Psoas muscle (tissue), 8 donors: Measurements from ENCODE around the gene ZFTA. TPM values are rescaled to one million over a fixed set of nuclear protein-coding genes. Genes with fewer than 3 reads are reported as not detected.

ENCODE experiments used
- ATAC-seq, 4 donors: fragments of 200-7000 bp; cut with Tn5 transposase; one replicate each; pipeline ENCODE4 v1.9.1; 2020; ENCODE audit warnings: moderate library complexity in 3 of 4, mild to moderate bottlenecking in 2 of 4
- DNase-seq, 2 donors: peaks; one replicate each; pipeline ENCODE4 v3.0.0-alpha.2; 2020
- H3K27ac ChIP-seq: fragments of 200-600 bp; one replicate; pipeline ENCODE4 v1.8.0; 2022
- H3K27me3 ChIP-seq, 3 donors: fragments of 200-600 bp in 1 of 3; one replicate each; pipeline versions ENCODE4 v1.6.1 to v1.8.0; 2013 to 2022; ENCODE audit warnings: low read length in 2 of 3, mild to moderate bottlenecking in 2 of 3, moderate library complexity in 1 of 3; ENCODE audit not compliant: insufficient read depth in 3 of 3
- H3K36me3 ChIP-seq, 2 donors: fragments of 200-600 bp in 1 of 2; one replicate each; pipeline versions ENCODE4 v1.6.1 to v1.8.0; 2013 to 2022; ENCODE audit warnings: low read depth in 1 of 2, mild to moderate bottlenecking in 1 of 2, moderate library complexity in 1 of 2; ENCODE audit not compliant: insufficient read depth in 1 of 2
- H3K4me1 ChIP-seq: fragments of 200-600 bp; one replicate; pipeline ENCODE4 v1.8.0; 2022
- H3K4me3 ChIP-seq: fragments of 200-600 bp; one replicate; pipeline ENCODE4 v1.8.0; 2022; ENCODE audit warnings: mild to moderate bottlenecking
- H3K9me3 ChIP-seq: fragments of 200-600 bp; one replicate; pipeline ENCODE4 v1.8.0; 2022
- WGBS, 3 donors: extraction: QIAGEN DNeasy Blood & Tissue Kit; methylation state at CpG; one replicate each; pipeline versions ENCODE4 v1.1.6 to v1.1.7; 2013; 5-methylcytosine and 5-hydroxymethylcytosine counted together
- intact Hi-C, 2 donors: fragments of 100-400 bp; cut with DNase I; formaldehyde crosslinking; loops; one replicate each; pipeline versions ENCODE4 v1.11.0 to v1.14.2; 2022
- polyA plus RNA-seq, 3 donors: library from polyadenylated mRNA; stranded (reverse); fragments of 200-250 nt; gene quantifications; one replicate each; pipeline ENCODE4 v1.2.3, GENCODE V29; 2013
- total RNA-seq, 4 donors: library from RNA; stranded (reverse); fragmentation: NEBNext Ultra II Directional in 2 of 4; extraction: Animal tissue kit (Norgen Biotek cat#: 25700) in 2 of 4; gene quantifications; one replicate each; pipeline versions ENCODE4 v1.2.1 to v1.2.4, GENCODE V29; 2021 to 2023
- TF ChIP-seq, protein P1 (sequence below): fragments of 200-600 bp; IDR thresholded peaks from one replicate; pipeline ENCODE4 v1.8.0; 2022; ENCODE audit warnings: antibody characterized with exemption
- donor health status: healthy with polysubstance abuse.
- donor health status: DM: no; HTN: no; CAD: no; lungs with moderate emphysema.
- donor health status: Bipolar disorder and iron deficiency.
- donor health status: healthy.
- donor health status: DM: yes; HTN: yes; CAD: no.
- donor health status: DM: no; HTN: no; CAD: no.
- donor health status: DM: no; HTN: no; CAD: no.
- donor health status: DM: yes; HTN: yes; CAD: no.

Gene ZFTA
- total and polyA plus RNA-seq, 7 donors, result 2.1 to 14.7 (median 7.5) TPM

GRCh38 chr11:63770763-63771162 is 2.2 kb upstream of the ZFTA start:
- TF ChIP-seq, protein P1, sequence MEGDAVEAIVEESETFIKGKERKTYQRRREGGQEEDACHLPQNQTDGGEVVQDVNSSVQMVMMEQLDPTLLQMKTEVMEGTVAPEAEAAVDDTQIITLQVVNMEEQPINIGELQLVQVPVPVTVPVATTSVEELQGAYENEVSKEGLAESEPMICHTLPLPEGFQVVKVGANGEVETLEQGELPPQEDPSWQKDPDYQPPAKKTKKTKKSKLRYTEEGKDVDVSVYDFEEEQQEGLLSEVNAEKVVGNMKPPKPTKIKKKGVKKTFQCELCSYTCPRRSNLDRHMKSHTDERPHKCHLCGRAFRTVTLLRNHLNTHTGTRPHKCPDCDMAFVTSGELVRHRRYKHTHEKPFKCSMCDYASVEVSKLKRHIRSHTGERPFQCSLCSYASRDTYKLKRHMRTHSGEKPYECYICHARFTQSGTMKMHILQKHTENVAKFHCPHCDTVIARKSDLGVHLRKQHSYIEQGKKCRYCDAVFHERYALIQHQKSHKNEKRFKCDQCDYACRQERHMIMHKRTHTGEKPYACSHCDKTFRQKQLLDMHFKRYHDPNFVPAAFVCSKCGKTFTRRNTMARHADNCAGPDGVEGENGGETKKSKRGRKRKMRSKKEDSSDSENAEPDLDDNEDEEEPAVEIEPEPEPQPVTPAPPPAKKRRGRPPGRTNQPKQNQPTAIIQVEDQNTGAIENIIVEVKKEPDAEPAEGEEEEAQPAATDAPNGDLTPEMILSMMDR, result no peak
- 81 to 87% (median 84%) methylated on average over 7 of the region's 7 CpGs for WGBS, 3 donors
- DNase-seq, result no peak
- peaks cover 5% of the 10 kb centered on the region for H3K4me1 ChIP-seq
- no peaks in the 10 kb centered on the region for H3K27me3 ChIP-seq
- intact Hi-C loops, result no loop called here
- H3K27ac ChIP-seq, result no peak overlapping the region
- ATAC-seq, result no peak
- no peaks in the 10 kb centered on the region for H3K36me3 ChIP-seq
- H3K4me3 ChIP-seq, result no peak overlapping the region
- no peaks in the 10 kb centered on the region for H3K9me3 ChIP-seq

DNA sequence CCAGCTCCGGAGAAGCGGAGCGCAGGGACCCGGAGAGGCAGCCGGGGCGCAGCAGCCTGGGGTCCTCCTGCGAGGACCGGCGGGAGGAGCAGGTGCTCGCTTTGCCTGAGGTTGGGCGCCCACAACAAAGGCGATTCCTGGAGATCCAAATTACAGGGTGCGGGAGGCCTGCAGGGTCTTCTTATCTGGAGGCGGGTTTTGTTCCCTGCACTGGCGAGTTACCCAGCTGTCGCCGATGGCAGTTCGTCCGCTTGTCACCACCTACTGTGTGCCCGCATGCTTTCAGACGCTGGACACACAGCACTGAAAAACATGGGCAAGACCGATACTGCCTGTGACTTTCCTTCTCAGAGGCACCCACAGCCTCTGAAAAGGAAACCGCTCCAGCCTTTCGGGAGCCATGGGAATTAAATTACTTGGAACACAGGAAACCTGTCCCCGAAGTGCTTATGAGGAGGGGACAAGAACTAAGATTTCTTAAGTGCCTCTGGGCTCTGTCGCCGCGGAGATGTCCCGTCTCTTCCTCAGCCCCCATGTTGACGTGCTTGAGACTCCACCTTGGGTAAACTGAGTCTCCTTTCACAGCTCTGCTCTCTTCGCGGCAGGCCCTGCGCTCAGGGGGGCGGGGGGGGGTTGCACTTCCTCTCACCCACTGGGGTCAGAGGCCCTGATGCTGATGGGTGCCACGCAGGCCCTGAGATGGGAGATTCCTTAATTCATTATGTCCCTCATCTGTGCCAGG is 1.3 kb upstream of the ZFTA start:
- peak overlapping the region; percentile 77 for H3K27ac ChIP-seq
- TF ChIP-seq, protein P1, result no peak
- no peaks in the 10 kb centered on the region for H3K36me3 ChIP-seq
- DNase-seq (peak in 1 of 2 donors; percentile 62), ATAC-seq (peak in 3 of 4 donors; percentile 6 to 16 (median 7))
- H3K27me3 ChIP-seq, result no peaks in the 10 kb centered on the region
- peak overlapping the region; percentile 87 for H3K4me3 ChIP-seq
- WGBS, 3 donors, result 20 to 30% (median 21%) methylated on average over 35 of the region's 35 CpGs
- H3K9me3 ChIP-seq, result no peaks in the 10 kb centered on the region
- intact Hi-C loops, result loop anchor here (2.0 to 10.0 kb wide), 4 partner anchors 67 to 385 kb away; partner anchors contain the start of gene MARK2 (in 1 of the 2)
- peaks cover 5% of the 10 kb centered on the region for H3K4me1 ChIP-seq

DNA sequence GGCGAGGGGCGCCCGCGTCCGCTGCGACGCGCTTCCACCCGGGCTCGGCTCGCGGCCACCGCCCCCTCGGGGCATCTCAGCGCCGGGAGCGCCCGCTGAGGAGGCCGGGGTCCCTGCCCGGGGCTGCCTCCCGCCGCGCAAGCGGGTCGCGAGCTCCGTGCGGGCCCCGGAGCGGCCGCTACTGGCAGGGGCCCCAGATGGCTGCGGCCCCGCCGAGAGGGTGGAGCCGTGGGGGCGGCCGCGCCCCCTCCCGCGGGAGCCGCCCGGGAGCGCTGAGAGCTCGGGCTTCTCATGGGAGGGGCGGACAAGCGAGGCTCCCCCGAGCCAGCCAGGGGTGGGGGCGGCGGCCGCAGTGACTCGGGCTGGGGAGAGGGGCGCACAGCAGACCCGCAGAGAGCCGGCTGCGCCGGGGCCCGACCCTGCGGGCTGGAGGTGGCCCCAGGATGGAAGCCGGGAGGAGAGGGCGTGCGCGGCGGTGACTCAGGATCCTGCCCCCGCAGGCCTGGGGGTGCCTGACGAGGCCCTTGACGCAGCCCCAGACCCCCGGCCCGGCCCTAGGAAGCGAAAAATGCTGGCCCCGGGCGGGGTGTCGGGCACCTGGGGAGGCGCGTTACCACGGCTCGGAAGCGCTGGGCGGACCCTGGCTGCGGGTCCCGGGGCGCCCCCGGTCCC is 603 bp upstream of the ZFTA start:
- H3K4me3 ChIP-seq, result peak overlapping the region; percentile 87
- H3K9me3 ChIP-seq, result no peaks in the 10 kb centered on the region
- no peaks in the 10 kb centered on the region for H3K36me3 ChIP-seq
- 0 to 2% (median 0%) methylated on average over 31 to 82 of the region's 82 CpGs for WGBS, 3 donors
- H3K4me1 ChIP-seq, result peaks cover 5% of the 10 kb centered on the region
- peak; percentile 38 to 75 (median 56) for ATAC-seq
- TF ChIP-seq, protein P1, result no peak
- no peaks in the 10 kb centered on the region for H3K27me3 ChIP-seq
- peak overlapping the region; percentile 77 for H3K27ac ChIP-seq
- peak; percentile 52 to 72 for DNase-seq
- intact Hi-C loops, result loop anchor here (2.0 to 10.0 kb wide), 4 partner anchors 68 to 386 kb away; partner anchors contain the start of gene MARK2 (in 1 of the 2)

DNA sequence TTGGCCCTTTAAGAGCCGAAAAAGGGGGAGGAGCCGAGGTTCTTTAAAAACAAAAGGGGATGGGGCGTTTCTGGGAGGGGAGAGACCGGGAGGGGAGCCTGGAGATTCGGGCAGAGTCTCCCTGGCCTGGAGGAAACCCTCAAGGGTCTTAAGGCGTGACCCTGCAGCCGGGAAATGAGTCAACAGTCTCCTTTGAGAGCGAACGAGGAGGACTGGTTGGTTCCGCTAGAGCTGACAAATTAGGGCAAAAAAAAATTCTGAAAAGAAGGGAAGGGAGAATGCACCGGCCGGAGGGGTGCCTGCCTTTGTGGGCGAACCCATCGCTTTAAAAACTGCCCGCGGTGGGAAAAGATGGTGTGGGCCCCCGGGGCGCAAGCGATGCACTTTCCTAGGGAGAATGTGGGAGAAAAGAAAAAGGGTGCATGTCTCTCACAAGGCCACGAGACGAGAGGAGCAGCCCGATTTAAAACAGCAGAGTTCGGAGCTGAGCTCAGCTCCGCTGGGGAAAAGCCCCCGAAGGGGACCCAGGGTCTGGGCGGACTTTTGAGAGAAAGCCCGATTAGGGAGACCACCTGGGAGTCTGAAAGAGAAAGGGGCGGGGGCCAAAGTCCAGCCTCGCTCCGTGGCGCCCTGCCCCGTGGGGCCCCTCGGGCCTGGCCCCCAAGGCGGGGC is 874 bp downstream of the ZFTA start:
- 1 to 2% (median 2%) methylated on average over 27 to 34 of the region's 34 CpGs for whole genome bisulfite sequencing, 3 donors
- Histone ChIP-seq H3K27me3 (no peaks in the 10 kb centered on the region), H3K4me3 (peak overlapping the region; percentile 87), H3K4me1 (peaks cover 5% of the 10 kb centered on the region), H3K27ac (peak overlapping the region; percentile 68), H3K36me3 (no peaks in the 10 kb centered on the region), H3K9me3 (no peaks in the 10 kb centered on the region)
- ATAC-seq, result peak in 2 of 4 donors; percentile 13 to 16
- intact Hi-C loops, result loop anchor here (2.0 to 10.0 kb wide), 5 partner anchors 45 to 387 kb away; partner anchors contain the start of genes MARK2 (in 1 of the 2) and SPINDOC (in 1 of the 2)
- TF ChIP-seq, protein P1, result no peak
- peak; percentile 62 to 74 for DNase-seq
